Measurements from ENCODE around the gene NFKBIE. TPM values are rescaled to one million over a fixed set of nuclear protein-coding genes. Genes with fewer than 3 reads are reported as not detected.

The NFKBIE gene
- total RNA-seq, 2 experiments from 2014 or later = 24.5 to 37.7 TPM

DNA sequence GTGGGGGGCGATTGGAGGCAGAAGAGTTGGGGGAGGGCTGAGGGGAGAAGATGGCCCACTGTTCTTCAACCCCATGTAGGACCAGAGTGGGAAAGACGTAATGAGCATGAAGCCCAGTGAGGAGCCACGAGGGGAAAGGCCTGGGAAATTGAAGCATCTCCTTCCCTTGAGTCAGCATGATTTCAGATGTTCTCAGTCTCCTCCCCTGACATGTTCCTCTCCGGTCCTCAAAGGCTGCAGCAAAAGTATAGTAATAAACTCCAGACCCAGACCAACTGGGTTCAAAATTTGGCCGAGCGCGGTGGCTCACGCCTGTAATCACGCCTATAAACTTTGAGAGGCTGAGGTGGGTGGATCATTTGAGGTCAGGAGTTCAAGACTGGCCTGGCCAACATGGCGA lies 1.9 kb upstream of the NFKBIE start:
- DNase-seq = no peak
- H3K36me3 Mint-ChIP-seq = peaks cover 7% of the 10 kb centered on the region
- peaks cover 31% of the 10 kb centered on the region for H3K27me3 Mint-ChIP-seq
- no peak overlapping the region for H3K27ac Mint-ChIP-seq
- ATAC-seq = no peak
- CTCF ChIA-PET = interaction anchor here (0.7 to 7.0 kb wide), 21 partner anchors 11 to 199 kb away, joined by 3 to 94 read pairs (median 7); partner anchors contain the start of genes AARS2, HSP90AB1, SLC29A1 and SLC35B2
- no peaks in the 10 kb centered on the region for H3K9me3 Mint-ChIP-seq (ENCODE audit: low read depth)
- H3K4me1 Mint-ChIP-seq = peaks cover 44% of the 10 kb centered on the region
- no peak overlapping the region for H3K4me3 Mint-ChIP-seq

DNA sequence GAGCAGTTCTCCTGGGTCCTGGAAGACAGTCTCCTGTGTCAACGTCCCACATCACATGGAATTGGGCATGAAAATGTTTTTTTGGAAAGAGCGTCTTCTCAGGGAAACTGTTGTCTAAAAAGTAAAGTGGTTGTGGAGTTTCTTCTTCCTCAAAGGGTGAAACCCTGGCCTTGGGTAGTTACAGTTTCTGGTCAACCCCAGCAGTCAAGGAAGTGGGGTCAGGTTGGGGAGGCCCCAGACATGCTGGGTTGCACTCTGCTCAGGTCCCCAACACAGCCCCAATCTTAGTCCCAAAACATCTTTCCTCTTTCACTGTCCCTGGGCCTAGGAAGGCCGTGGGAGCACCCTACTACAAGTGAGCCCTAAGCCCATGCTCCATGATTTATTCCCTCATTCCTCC lies 996 bp upstream of the NFKBIE start:
- peaks cover 22% of the 10 kb centered on the region for H3K27me3 Mint-ChIP-seq
- DNase-seq (peak; percentile 69), ATAC-seq (no peak)
- H3K4me1 Mint-ChIP-seq = peaks cover 53% of the 10 kb centered on the region
- H3K4me3 Mint-ChIP-seq = peak overlapping the region; percentile 97
- H3K27ac Mint-ChIP-seq = peak overlapping the region; percentile 93
- CTCF ChIA-PET = interaction anchor here (0.7 to 7.0 kb wide), 12 partner anchors 10 to 200 kb away, joined by 3 to 94 read pairs (median 12); partner anchors contain the start of genes AARS2, HSP90AB1, SLC35B2 and SPATS1
- peaks cover 7% of the 10 kb centered on the region for H3K36me3 Mint-ChIP-seq
- H3K9me3 Mint-ChIP-seq (ENCODE audit: low read depth) = no peaks in the 10 kb centered on the region

DNA sequence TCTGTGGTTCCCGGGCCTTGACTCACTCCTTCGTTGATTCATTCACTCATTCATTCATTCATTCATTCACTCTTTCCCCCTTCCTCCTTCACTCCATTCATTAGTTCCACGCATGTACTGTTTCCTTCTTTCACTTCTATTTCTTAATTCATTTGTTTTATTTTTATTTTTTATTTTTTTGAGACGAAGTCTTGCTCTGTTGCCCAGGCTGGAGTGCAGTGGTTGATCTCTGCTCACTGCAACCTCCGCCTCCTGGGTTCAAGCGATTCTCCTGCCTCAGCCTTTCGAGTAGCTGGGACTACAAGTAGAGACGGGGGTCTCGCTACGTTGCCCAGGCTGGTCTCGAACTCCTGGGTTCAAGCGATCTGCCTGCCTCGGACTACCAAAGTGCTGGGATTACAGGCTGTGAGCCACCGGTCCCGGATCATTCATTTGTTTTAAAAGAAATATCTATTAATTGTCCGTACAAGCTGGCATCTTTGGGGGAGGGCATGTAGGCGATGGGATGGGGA lies 427 bp upstream of the NFKBIE start:
- no peak for ATAC-seq
- CTCF ChIA-PET = interaction anchor here (1.0 to 7.0 kb wide), 8 partner anchors 9 to 93 kb away, joined by 4 to 94 read pairs (median 13); partner anchors contain the start of genes AARS2, HSP90AB1, SLC35B2 and SPATS1
- H3K4me3 Mint-ChIP-seq = peak overlapping the region; percentile 97

DNA sequence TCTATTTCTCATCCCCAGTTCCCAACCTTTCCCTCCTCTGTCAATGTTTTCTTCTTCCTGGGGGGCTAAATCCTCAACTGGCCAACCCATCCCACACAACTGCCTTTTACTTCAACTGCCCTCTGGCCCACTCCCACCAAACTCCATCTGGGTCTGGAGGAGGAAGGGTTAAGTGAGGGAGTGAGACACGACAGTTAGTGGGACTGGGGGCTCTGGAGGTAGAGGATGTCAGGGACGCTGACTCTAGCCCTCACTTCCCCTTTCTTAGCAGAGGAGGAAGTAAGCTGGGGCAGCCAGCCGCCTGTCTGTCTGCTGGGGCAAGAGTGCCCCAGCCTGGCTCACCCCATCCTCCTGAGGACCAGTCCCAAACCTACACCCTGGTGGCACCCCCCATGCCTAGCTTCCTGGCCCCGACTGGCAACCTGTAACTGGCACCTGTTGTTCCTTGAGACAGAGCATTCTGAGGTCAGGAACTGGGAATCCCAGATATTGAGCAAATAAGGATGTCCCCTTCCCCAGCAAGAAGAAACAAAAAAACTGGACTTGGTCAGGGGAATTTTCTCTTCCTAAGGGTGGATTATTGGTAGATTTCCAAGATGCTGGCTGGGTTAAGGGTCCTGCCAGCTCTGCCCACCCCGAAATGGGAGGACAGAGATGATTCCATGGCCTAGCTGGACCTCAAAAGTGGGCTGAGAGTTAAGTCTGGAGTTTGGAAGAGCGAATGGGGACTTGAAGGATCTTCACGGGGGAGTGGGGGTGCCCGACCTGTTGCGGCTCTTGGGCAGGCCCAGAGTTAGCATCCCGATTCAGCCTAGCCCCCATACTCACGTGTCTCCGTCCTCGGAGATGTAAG lies 971 bp downstream of the NFKBIE start:
- Mint-ChIP-seq H3K36me3 (peaks cover 19% of the 10 kb centered on the region), H3K4me1 (peaks cover 52% of the 10 kb centered on the region), H3K27ac (peak overlapping the region; percentile 96), H3K9me3 (ENCODE audit: low read depth) (no peaks in the 10 kb centered on the region), H3K4me3 (peak overlapping the region; percentile 97), H3K27me3 (peaks cover 10% of the 10 kb centered on the region)
- ATAC-seq (peak; percentile 38), DNase-seq (peak; percentile 69)
- CTCF ChIA-PET = interaction anchor here (0.7 to 4.5 kb wide), 10 partner anchors 11 to 598 kb away, joined by 3 to 39 read pairs (median 4); partner anchors contain the start of genes AARS2 and HSP90AB1

More for the DNA sequence above, 427 bp upstream of the NFKBIE start:
- Mint-ChIP-seq H3K27ac (peak overlapping the region; percentile 93), H3K4me1 (peaks cover 58% of the 10 kb centered on the region), H3K27me3 (peaks cover 18% of the 10 kb centered on the region), H3K36me3 (peaks cover 13% of the 10 kb centered on the region), H3K9me3 (ENCODE audit: low read depth) (no peaks in the 10 kb centered on the region)
- no peak for DNase-seq

DNA sequence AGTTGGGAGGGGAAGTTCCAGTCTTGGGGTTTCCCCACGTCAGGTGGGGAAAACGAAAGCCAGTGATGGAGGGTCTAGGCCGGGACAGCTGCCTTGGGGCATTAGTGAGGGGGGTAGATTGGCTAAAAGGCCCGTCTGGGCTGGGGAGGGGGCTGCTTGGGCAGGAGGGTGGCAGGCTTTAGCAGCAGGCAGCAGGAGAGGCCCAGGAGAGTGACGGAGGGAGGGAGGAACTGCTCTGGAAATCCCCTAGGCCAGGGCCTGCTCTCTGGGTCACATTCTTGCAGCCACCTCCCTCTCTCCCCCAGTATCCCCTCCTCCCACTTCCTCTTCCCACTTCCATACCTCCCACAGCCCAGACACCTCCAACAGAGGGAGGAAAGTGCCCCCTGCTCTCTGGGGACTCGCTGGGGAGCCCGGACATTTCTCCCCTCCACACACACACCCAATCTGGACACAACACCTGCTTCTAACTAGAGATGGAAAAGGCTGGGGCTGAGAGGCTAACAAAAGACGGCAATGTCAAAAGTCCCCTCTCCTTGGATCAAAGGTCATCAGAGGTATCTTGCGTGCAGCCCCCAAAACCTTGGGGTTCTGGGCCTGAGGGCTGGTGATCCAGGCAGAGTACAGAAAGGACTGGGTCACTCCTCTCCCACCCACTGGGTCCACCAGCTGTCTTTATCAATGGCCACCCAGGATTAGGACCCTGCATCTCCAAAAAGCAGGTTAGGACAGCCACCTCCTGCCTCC lies 1.8 kb downstream of the NFKBIE start:
- peak; percentile 11 for ATAC-seq
- DNase-seq = peak; percentile 57

DNA sequence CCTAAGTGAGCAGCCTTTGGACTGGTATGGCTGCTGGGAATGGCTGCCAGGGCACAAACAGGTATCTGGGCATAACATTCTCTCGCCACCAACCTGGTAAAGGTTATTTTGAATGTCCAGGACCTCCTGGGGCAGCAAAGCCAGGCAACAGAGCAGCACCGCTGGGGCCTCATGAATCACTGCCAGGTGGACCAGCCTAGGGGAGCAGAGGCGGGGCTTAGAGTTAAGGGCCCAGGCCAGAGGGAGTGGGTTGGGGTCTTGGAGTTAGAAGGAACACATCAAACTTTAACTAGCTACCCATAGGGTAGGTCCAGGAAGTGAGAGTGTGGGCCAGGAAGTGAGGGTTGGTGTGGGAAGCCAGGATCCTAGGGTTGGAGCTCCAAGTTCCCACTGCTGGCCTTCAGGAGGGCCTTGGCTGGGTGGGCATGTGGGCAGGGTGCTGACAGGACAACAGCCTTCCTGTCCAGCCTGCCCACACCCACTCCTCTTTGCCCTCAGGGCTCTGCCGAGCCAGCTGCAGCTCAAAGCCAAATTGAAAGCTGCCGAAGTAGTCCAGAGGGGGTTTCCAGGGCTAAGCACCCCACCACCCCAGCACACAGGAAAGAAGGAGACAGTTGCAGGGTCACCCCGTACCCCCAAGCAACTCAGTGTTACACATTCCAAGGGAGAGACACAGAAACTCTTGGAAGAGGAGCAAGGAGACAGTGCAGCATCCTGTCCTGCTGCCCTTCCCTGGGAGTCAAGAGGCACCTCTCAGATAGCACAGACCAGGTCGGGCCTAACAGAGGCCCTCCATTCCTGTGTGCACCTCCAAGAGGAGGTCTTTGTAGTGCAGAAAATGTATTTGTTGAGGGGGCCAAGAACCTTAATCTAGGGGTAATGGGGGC lies 2.6 kb downstream of the NFKBIE start:
- H3K27ac Mint-ChIP-seq = peak overlapping the region; percentile 96
- peak; percentile 3 for ATAC-seq
- no peak for DNase-seq
- CTCF ChIA-PET = interaction anchor here (0.8 to 4.5 kb wide), 5 partner anchors 10 to 88 kb away, joined by 3 to 39 read pairs (median 5); partner anchors contain the start of gene HSP90AB1
- no peaks in the 10 kb centered on the region for H3K9me3 Mint-ChIP-seq (ENCODE audit: low read depth)
- peaks cover 53% of the 10 kb centered on the region for H3K4me1 Mint-ChIP-seq
- peak overlapping the region; percentile 97 for H3K4me3 Mint-ChIP-seq
- H3K27me3 Mint-ChIP-seq = no peaks in the 10 kb centered on the region
- H3K36me3 Mint-ChIP-seq = peaks cover 27% of the 10 kb centered on the region

More for the DNA sequence above, 1.8 kb downstream of the NFKBIE start:
- Mint-ChIP-seq H3K27ac (peak overlapping the region; percentile 96), H3K4me3 (peak overlapping the region; percentile 97), H3K4me1 (peaks cover 51% of the 10 kb centered on the region), H3K27me3 (peaks cover 2% of the 10 kb centered on the region), H3K36me3 (peaks cover 23% of the 10 kb centered on the region), H3K9me3 (ENCODE audit: low read depth) (no peaks in the 10 kb centered on the region)
- CTCF ChIA-PET = interaction anchor here (0.7 to 4.5 kb wide), 8 partner anchors 11 to 597 kb away, joined by 3 to 39 read pairs (median 8); partner anchors contain the start of genes AARS2 and HSP90AB1

DNA sequence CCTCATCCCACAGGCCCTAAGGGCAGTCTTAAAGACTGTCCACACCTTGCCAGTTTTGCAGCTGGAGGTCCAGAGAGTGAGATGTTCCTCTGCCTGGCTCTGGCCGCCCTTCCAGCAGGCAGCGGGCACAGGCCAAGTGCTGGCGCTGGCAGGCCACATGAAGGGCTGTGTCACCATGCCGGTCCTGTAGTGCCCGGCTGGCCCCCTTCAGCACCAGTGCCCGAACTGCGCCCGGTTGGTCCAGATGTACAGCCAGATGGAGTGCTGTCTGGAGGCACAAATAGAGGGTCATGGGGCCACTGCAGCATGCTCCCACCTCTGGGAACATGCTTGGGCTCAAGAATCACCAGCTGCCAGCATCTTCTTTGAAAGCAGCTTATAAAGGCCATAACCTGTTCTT lies 3.8 kb downstream of the NFKBIE start:
- no peak overlapping the region for H3K4me3 Mint-ChIP-seq
- H3K4me1 Mint-ChIP-seq = peaks cover 48% of the 10 kb centered on the region
- no peaks in the 10 kb centered on the region for H3K9me3 Mint-ChIP-seq (ENCODE audit: low read depth)
- CTCF ChIA-PET = interaction anchor here (0.8 to 4.5 kb wide), 4 partner anchors 9 to 87 kb away, joined by 3 to 39 read pairs (median 10); partner anchors contain the start of gene HSP90AB1
- peak overlapping the region; percentile 96 for H3K27ac Mint-ChIP-seq
- no peak for DNase-seq
- peaks cover 27% of the 10 kb centered on the region for H3K36me3 Mint-ChIP-seq
- ATAC-seq = no peak
- H3K27me3 Mint-ChIP-seq = no peaks in the 10 kb centered on the region

DNA sequence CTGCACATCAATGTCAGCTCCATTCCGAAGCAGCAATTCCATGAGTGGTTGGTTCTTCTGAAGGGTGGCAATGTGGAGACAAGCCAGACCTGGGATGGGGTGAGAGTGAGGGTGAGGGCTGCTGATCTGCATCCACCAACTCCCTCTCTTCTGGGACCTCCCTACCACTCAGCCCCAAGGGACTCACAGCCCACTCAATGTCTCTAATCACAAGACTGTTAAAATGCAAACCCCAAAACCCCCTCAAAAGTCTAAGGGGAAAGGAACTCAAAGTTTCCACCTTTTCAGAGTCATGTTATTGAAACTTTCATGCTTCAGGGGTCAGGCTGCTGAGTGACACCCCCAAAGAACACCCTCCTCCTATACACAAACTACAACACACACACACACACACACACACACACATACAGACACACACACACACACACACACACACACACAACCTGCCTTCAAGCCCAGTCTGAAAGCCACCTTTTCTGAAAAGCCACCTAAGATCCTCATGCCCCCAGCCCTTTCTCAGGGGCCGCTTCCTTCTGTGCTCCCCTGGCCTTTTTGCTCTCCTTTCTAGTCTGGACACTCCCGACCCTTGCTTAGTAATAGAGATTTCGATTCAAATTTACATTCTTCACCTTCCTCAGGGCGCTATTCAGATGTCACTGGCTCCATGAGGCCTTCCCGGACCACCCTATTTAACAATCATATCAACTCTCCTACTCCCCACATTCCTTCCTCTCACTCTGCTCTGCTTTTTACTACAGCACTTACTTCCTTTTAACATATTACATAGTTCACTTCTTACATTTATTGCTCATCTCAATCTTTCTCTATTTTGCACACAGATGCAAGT lies 4.7 kb downstream of the NFKBIE start:
- Mint-ChIP-seq H3K27me3 (no peaks in the 10 kb centered on the region), H3K27ac (peak overlapping the region; percentile 41), H3K4me3 (no peak overlapping the region), H3K4me1 (peaks cover 49% of the 10 kb centered on the region), H3K36me3 (peaks cover 27% of the 10 kb centered on the region), H3K9me3 (ENCODE audit: low read depth) (no peaks in the 10 kb centered on the region)
- CTCF ChIA-PET = interaction anchor here (1.1 to 4.5 kb wide), 3 partner anchors 8 to 88 kb away, joined by 3 to 39 read pairs (median 15); partner anchors contain the start of gene HSP90AB1
- DNase-seq (no peak), ATAC-seq (no peak)

DNA sequence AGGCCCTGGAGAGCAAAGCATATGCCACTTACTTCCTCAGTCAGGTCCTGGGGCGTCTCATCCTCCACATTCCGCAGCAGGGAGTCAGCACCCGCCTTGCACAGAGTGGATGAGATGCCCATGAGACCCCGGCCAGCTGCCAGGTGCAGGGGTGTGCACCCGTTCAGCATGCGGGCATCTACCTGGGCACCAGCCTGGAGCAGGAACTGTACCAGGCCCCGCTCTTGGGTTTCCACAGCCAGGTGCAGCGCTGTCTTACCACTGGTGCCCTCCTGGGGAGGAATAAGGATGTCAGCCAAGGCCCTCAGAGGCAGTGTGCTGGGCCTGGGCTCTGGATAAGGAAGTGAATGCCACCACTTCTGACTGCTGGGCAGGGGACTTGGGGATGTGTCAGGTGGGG lies 5.3 kb downstream of the NFKBIE start:
- no peak overlapping the region for H3K27ac Mint-ChIP-seq
- CTCF ChIA-PET = interaction anchor here (1.1 kb wide), 1 partner anchor 87 kb away, joined by 3 read pairs; no protein-coding TSS in a partner anchor
- DNase-seq (no peak), ATAC-seq (no peak)
- H3K27me3 Mint-ChIP-seq = no peaks in the 10 kb centered on the region
- H3K36me3 Mint-ChIP-seq = peaks cover 28% of the 10 kb centered on the region
- no peaks in the 10 kb centered on the region for H3K9me3 Mint-ChIP-seq (ENCODE audit: low read depth)
- peaks cover 53% of the 10 kb centered on the region for H3K4me1 Mint-ChIP-seq
- H3K4me3 Mint-ChIP-seq = no peak overlapping the region

DNA sequence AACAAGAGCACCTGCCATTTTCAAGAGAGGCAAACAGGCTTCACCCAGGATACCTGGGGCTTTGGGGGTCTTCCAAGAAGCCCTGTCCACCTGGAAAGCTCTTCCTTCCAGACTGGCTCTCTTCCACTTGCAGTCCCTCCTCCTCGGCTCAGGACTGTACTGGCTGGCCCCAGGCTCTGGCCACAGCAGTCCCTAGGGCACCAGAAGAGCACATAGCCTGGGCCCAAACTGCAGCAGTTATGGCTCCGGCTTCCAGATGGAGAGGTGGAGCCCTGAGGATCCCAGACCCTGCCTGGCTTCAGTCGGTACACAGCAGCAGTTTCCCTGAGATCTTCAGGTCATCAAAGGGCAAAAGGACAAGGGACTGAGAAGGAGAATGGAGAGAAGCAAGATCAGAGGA lies 6.4 kb downstream of the NFKBIE start:
- no peaks in the 10 kb centered on the region for H3K9me3 Mint-ChIP-seq (ENCODE audit: low read depth)
- peaks cover 33% of the 10 kb centered on the region for H3K36me3 Mint-ChIP-seq
- no peaks in the 10 kb centered on the region for H3K27me3 Mint-ChIP-seq
- CTCF ChIA-PET = no interaction called here
- no peak for DNase-seq
- H3K27ac Mint-ChIP-seq = peak overlapping the region; percentile 88
- H3K4me3 Mint-ChIP-seq = no peak overlapping the region
- H3K4me1 Mint-ChIP-seq = peaks cover 63% of the 10 kb centered on the region
- ATAC-seq = no peak

DNA sequence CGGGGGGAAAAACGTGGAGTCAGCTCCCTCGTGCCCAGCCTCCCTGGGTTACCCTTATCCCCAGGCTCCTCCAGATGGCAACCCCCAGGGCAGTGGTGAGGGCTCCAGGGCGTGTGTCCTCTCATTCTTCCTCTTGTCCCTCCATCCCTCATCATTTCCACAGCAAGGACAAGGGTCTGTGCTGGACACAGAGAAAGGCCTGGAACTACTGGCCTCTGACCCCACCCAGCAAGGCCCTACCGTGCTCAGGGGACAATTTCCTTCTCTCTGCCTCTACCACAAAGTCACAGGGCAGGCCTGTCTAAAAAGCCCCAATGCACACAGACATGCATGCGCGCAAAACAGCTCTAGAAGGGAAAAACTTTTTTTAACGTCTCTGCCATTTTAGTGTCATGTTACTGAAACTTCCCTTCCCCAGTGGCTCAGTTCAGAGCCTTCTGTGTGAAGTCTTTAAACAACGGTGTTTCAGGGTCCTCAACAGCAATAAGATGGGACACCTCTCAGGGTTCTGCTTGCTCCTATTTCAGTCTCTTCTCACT lies 7.0 kb downstream of the NFKBIE start:
- ATAC-seq = no peak
- peaks cover 37% of the 10 kb centered on the region for H3K36me3 Mint-ChIP-seq
- H3K27me3 Mint-ChIP-seq = no peaks in the 10 kb centered on the region
- peak overlapping the region; percentile 75 for H3K4me3 Mint-ChIP-seq
- H3K4me1 Mint-ChIP-seq = peaks cover 67% of the 10 kb centered on the region
- DNase-seq = no peak
- H3K9me3 Mint-ChIP-seq (ENCODE audit: low read depth) = no peaks in the 10 kb centered on the region
- H3K27ac Mint-ChIP-seq = peak overlapping the region; percentile 88
- CTCF ChIA-PET = interaction anchor here (2.4 to 3.0 kb wide), 2 partner anchors 10 to 34 kb away, joined by 17 to 55 read pairs; partner anchors contain the start of genes HSP90AB1 and SLC29A1
